Pancreas (tissue), 10 donors: ENCODE data around the gene STK33. TPM values are rescaled to one million over a fixed set of nuclear protein-coding genes. Genes with fewer than 3 reads are reported as not detected.
A peak's percentile ranks its signal among the peaks of the same experiment; 100 is the strongest.

Experiments used
- ATAC-seq, 4 donors: fragments of 200-7000 bp; cut with Tn5 transposase; one replicate each; pipeline versions ENCODE4 v1.8.0 to v1.9.1; 2020; ENCODE audit warnings: mild to moderate bottlenecking in 4 of 4, moderate library complexity in 4 of 4
- DNase-seq, 6 donors: peaks; one replicate each; pipeline ENCODE4 v3.0.0-alpha.2; 2020
- FAIRE-seq: peaks from 2 replicates; lab custom pipeline; 2012; peaks lifted over from hg19 to GRCh38; lab: Jason Lieb, UNC
- H3K27ac ChIP-seq, 4 donors: fragments of 200-600 bp; sonication (generic); 1 replicate in 3 of 4; 2 replicates in 1 of 4; pipeline versions ENCODE4 v1.5.0 to v1.8.0; 2020
- H3K27me3 ChIP-seq, 4 donors: fragments of 200-600 bp; one replicate each; pipeline ENCODE4 v1.8.0; 2021
- H3K36me3 ChIP-seq, 3 donors: fragments of 200-600 bp; sonication (generic) in 1 of 3; one replicate each; pipeline versions ENCODE4 v1.5.0 to v1.8.0; 2020 to 2021
- H3K4me1 ChIP-seq, 3 donors: fragments of 200-600 bp; one replicate each; pipeline ENCODE4 v1.8.0; 2021
- H3K4me3 ChIP-seq, 4 donors: fragments of 200-600 bp; sonication (generic) in 2 of 4; one replicate each; pipeline versions ENCODE4 v1.5.0 to v1.8.0; 2020 to 2021
- H3K9me3 ChIP-seq, 4 donors: fragments of 200-600 bp; one replicate each; pipeline ENCODE4 v1.8.0; 2021
- CTCF ChIP-seq, 4 donors: fragments of 200-600 bp; sonication (generic) in 3 of 4; IDR thresholded peaks; one replicate each; pipeline versions ENCODE4 v1.5.0 to v1.8.0; 2021; ENCODE audit warnings: antibody characterized with exemption in 4 of 4
- WGBS, 2 donors: extraction: QIAGEN DNeasy Blood & Tissue Kit; methylation state at CpG; one replicate each; pipeline ENCODE4 v1.1.7; 2013; 5-methylcytosine and 5-hydroxymethylcytosine counted together
- intact Hi-C, 3 donors: fragments of 100-400 bp; cut with DNase I; formaldehyde crosslinking; loops; one replicate each; pipeline versions ENCODE4 v1.11.1 to v1.14.2; 2022
- polyA plus RNA-seq, 2 donors: library from polyadenylated mRNA; stranded (reverse); fragments of 200-250 nt; gene quantifications; one replicate each; pipeline ENCODE4 v1.2.3, GENCODE V29; 2013
- total RNA-seq, 6 donors: library from RNA; stranded (reverse); fragmentation: NEBNext Ultra II Directional in 4 of 6; extraction: Animal tissue kit (Norgen Biotek cat#: 25700) in 4 of 6; gene quantifications; one replicate each; pipeline versions ENCODE4 v1.2.1 to v1.2.4, GENCODE V29; 2021 to 2023
- donor health status: healthy with polysubstance abuse.
- donor health status: DM: no; HTN: no; CAD: no; lungs with moderate emphysema.
- donor health status: DM: no; HTN: no; CAD: no.
- donor health status: control.
- donor health status: control.
- donor health status: Bipolar disorder and iron deficiency.
- donor health status: DM: yes; HTN: yes; CAD: no.
- donor health status: DM: no; HTN: no; CAD: no.
- donor health status: DM: no; HTN: no; CAD: no.
- donor health status: DM: yes; HTN: yes; CAD: no.

STK33 gene
- total and polyA plus RNA-seq, 8 donors = 6.0 to 23.9 (median 7.2) TPM

- H3K27me3 ChIP-seq = no peaks in the 10 kb centered on the region
- intact Hi-C loops = no loop called here
- H3K9me3 ChIP-seq = no peaks in the 10 kb centered on the region
- WGBS, 2 donors = 88 to 97% methylated on average over 5 of the region's 5 CpGs
- FAIRE-seq (no peak), DNase-seq (peak in 1 of 6 donors; percentile 16), ATAC-seq (no peak)
- TF ChIP-seq CTCF (IDR thresholded peaks at IDR 0.05) = no peak
- H3K4me1 ChIP-seq = no peaks in the 10 kb centered on the region
- no peak overlapping the region for H3K4me3 ChIP-seq
- H3K36me3 ChIP-seq = no peaks in the 10 kb centered on the region
- H3K27ac ChIP-seq = no peak overlapping the region
Observed at GRCh38 chr11:8374716-8375115, 219.3 kb downstream of the STK33 start.

GRCh38 chr11:8373519-8374432 lies 220.3 kb downstream of the STK33 start:
- FAIRE-seq = no peak
- WGBS, 2 donors = 81 to 87% methylated on average over 10 of the region's 10 CpGs

DNA sequence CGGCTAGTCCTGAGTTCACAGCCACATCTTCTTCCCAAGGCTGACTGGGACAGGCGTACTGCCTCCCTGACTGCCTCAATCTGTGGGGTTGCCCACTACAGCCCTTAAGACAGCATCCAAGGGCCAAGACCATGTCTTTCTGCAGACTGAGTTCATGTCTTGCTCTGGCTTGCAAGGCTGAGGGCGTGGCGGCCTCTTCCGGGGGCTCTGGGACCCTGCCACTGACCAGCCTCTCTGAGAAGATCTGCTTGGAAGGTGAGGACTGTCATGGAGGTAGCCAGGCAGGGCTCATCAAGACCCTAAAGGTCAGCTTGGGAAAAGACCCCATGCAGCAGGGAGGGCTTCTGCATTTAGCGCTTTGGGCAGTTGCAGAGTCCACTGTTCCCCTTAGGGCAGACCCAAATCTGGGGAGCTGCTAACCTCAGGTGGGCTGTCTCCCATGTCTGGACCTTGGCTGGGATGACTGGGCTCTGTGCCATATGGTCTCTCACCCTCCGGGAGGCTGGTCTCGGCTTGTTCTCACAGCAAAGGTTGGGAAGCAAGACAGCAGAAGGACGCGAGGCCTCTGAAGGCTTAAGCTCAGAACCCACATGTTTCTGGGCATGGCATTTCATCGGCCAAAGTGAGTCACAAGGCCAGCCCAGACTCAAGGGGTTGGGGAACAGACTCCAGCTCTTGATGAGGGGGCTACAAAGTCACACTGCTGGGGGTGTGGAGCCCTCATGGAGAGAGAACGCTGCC lies 221.2 kb downstream of the STK33 start:
- DNase-seq (peak in 1 of 6 donors; percentile 33), ATAC-seq (no peak), FAIRE-seq (no peak)
- intact Hi-C loops = no loop called here
- Histone ChIP-seq H3K27ac (no peak overlapping the region), H3K36me3 (no peaks in the 10 kb centered on the region), H3K4me3 (no peak overlapping the region), H3K27me3 (no peaks in the 10 kb centered on the region), H3K4me1 (no peaks in the 10 kb centered on the region), H3K9me3 (no peaks in the 10 kb centered on the region)
- no peak for TF ChIP-seq CTCF (IDR thresholded peaks at IDR 0.05)
- 85 to 91% methylated on average over 12 of the region's 12 CpGs for WGBS, 2 donors

More at GRCh38 chr11:8373519-8374432, 220.3 kb downstream of the STK33 start:
- no peaks in the 10 kb centered on the region for H3K27me3 ChIP-seq
- H3K36me3 ChIP-seq = no peaks in the 10 kb centered on the region
- DNase-seq = peak in 1 of 6 donors; percentile 32
- ATAC-seq = no peak
- H3K9me3 ChIP-seq = no peaks in the 10 kb centered on the region
- no peaks in the 10 kb centered on the region for H3K4me1 ChIP-seq
- no peak for TF ChIP-seq CTCF (IDR thresholded peaks at IDR 0.05)
- H3K27ac ChIP-seq = no peak overlapping the region
- no peak overlapping the region for H3K4me3 ChIP-seq
- intact Hi-C loops = no loop called here

- intact Hi-C loops = no loop called here
- WGBS, 2 donors = 84 to 89% methylated on average over 1 of the region's 1 CpG
- Histone ChIP-seq H3K27me3 (no peaks in the 10 kb centered on the region), H3K9me3 (no peaks in the 10 kb centered on the region), H3K4me1 (no peaks in the 10 kb centered on the region), H3K4me3 (no peak overlapping the region), H3K27ac (no peak overlapping the region), H3K36me3 (no peaks in the 10 kb centered on the region)
- TF ChIP-seq CTCF (IDR thresholded peaks at IDR 0.05) = no peak
- ATAC-seq (no peak), FAIRE-seq (no peak), DNase-seq (no peak)
Observed at GRCh38 chr11:8371516-8371884, 222.5 kb downstream of the STK33 start.
